ENCODE results near the gene PHACTR3.

GRCh38 chr20:59633656-59634251 lies 29.4 kb downstream of the PHACTR3 start:
- no peak for TF ChIP-seq CTCF (IDR thresholded peaks at IDR 0.05 in 8 of 11, conservative IDR thresholded peaks at IDR 0.05 in 3 of 11)
- no peak for TF ChIP-seq POLR2A (IDR thresholded peaks at IDR 0.05)
- TF ChIP-seq POLR2AphosphoS5 (IDR thresholded peaks at IDR 0.05): no peak

All from spleen (tissue), 7 donors.